Keratinocyte (primary cell): Measurements from ENCODE around the gene TYMS. TPM values are rescaled to one million over a fixed set of nuclear protein-coding genes. Genes with fewer than 3 reads are reported as not detected.

Experiments used
- DNase-seq: peaks from one replicate; pipeline ENCODE4 v3.0.0-alpha.2; 2011; ENCODE audit warnings: low read depth, missing footprints, low spot score
- FAIRE-seq: peaks from 2 replicates; lab custom pipeline; 2011; peaks lifted over from hg19 to GRCh38; lab: Jason Lieb, UNC
- H2AFZ ChIP-seq: 2 replicates; pipeline ENCODE4 v1.6.0; 2012; ENCODE audit warnings: low read length, control low read depth, inconsistent platforms; ENCODE audit not compliant: control insufficient read depth
- H3K27ac ChIP-seq: 2 replicates; pipeline ENCODE4 v1.5.1; 2011; ENCODE audit warnings: low read length; ENCODE audit not compliant: control insufficient read depth, insufficient read depth
- H3K27me3 ChIP-seq: 3 replicates; pipeline ENCODE4 v1.6.0; 2011; ENCODE audit warnings: low read length; ENCODE audit not compliant: control insufficient read depth, insufficient read depth; ENCODE audit errors: extremely low read depth
- H3K36me3 ChIP-seq, 2 experiments: 2 replicates in 1 of 2; 3 replicates in 1 of 2; pipeline ENCODE4 v1.5.1; 2011; ENCODE audit warnings: low read length in 2 of 2, mild to moderate bottlenecking in 1 of 2; ENCODE audit not compliant: control insufficient read depth in 2 of 2, insufficient read depth in 2 of 2; ENCODE audit errors: extremely low read depth in 1 of 2
- H3K4me1 ChIP-seq: 3 replicates; pipeline ENCODE4 v1.5.1; 2011; ENCODE audit warnings: low read length; ENCODE audit not compliant: control insufficient read depth, insufficient read depth; ENCODE audit errors: extremely low read depth
- H3K4me2 ChIP-seq: 3 replicates; pipeline ENCODE4 v1.6.0; 2011; ENCODE audit warnings: low read depth, low read length; ENCODE audit not compliant: control insufficient read depth, insufficient read depth; ENCODE audit errors: extremely low read depth
- H3K4me3 ChIP-seq, 3 experiments: fragments of 200-600 bp in 1 of 3; sonication (generic) in 1 of 3; 2 replicates in 2 of 3; 3 replicates in 1 of 3; pipeline ENCODE4 v1.5.1; 2011 to 2016; ENCODE audit warnings: low read length in 3 of 3, mild to moderate bottlenecking in 3 of 3, control low read depth in 2 of 3, inconsistent platforms in 1 of 3, low read depth in 1 of 3, mixed read lengths in 1 of 3, mixed run types in 1 of 3, moderate library complexity in 1 of 3; ENCODE audit not compliant: control insufficient read depth in 2 of 3, insufficient read depth in 2 of 3; ENCODE audit errors: extremely low read depth in 1 of 3
- H3K79me2 ChIP-seq: 2 replicates; pipeline ENCODE4 v1.6.0; 2012; ENCODE audit warnings: low read length; ENCODE audit not compliant: control insufficient read depth, insufficient read depth
- H3K9ac ChIP-seq: 3 replicates; pipeline ENCODE4 v1.6.0; 2011; ENCODE audit warnings: low read length; ENCODE audit not compliant: control insufficient read depth, insufficient read depth; ENCODE audit errors: extremely low read depth
- H3K9me1 ChIP-seq: 3 replicates; pipeline ENCODE4 v1.6.0; 2011; ENCODE audit warnings: low read length; ENCODE audit not compliant: control insufficient read depth, insufficient read depth; ENCODE audit errors: extremely low read depth
- H3K9me3 ChIP-seq: 2 replicates; pipeline ENCODE4 v1.5.1; 2012; ENCODE audit warnings: low read depth, low read length; ENCODE audit not compliant: control insufficient read depth
- H4K20me1 ChIP-seq: 3 replicates; pipeline ENCODE4 v1.6.0; 2011; ENCODE audit warnings: low read length; ENCODE audit not compliant: control insufficient read depth, insufficient read depth; ENCODE audit errors: extremely low read depth
- CTCF ChIP-seq, 3 experiments: IDR thresholded peaks in 1 of 3; conservative IDR thresholded peaks in 1 of 3; optimal IDR thresholded peaks in 1 of 3; 2 replicates in 2 of 3; 3 replicates in 1 of 3; pipeline versions ENCODE3 to v1.5.1; 2011; ENCODE audit warnings: low read length in 3 of 3, mild to moderate bottlenecking in 3 of 3, moderate library complexity in 2 of 3, control low read depth in 1 of 3, inconsistent platforms in 1 of 3; ENCODE audit not compliant: insufficient read depth in 2 of 3; ENCODE audit errors: extremely low read depth in 1 of 3
- EZH2 ChIP-seq: IDR thresholded peaks from one replicate; pipeline ENCODE4 v1.6.1; 2012; ENCODE audit warnings: inconsistent platforms, mild to moderate bottlenecking, low read length, moderate library complexity
- dilution Hi-C: fragments of 300-500 bp; cut with MboI; formaldehyde crosslinking; loops from one replicate; pipeline ENCODE4 v1.7.0; 2020; ENCODE audit warnings: low sequenced_read_pairs; ENCODE audit not compliant: extremely low pct_ligation_motif_present
- polyA plus RNA-seq, 5 experiments: library from polyadenylated mRNA; depleted of rRNA in 3 of 5; stranded (reverse) in 3 of 5; stranded (forward) in 1 of 5; unstranded in 1 of 5; fragments of >200 nt; gene quantifications; 1 replicate in 1 of 5; 2 replicates in 3 of 5; 3 replicates in 1 of 5; pipeline versions ENCODE4 v1.2.1 to v1.2.3, GENCODE V29; 2011 to 2012; ENCODE audit warnings: missing spikeins in 2 of 5, low read depth in 1 of 5, low replicate concordance in 1 of 5

The TYMS gene
- polyA plus RNA-seq, 1 donor (not counting 4 experiments of a cell fraction or from before 2014, with no cell fraction given): 39.9 TPM

DNA sequence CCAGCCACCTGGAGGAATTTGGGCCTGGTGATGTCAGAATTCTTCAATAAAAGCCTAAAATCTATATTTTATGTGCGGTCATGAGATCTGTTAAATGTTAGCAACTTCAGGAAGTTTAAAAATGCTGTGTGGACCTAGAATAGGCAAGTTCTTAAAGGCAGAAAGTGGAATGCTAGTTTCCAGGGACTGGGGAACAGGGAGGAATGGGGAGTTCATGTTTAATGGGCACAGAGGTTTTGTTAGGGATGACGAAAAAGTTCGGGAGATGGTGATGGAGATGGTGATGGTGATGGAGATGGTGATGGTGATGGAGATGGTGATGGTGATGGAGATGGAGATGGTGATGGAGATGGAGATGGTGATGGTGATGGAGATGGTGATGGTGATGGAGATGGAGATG lies 9.2 kb downstream of the TYMS start:
- Histone ChIP-seq H3K4me2 (no peak overlapping the region), H3K27me3 (no peaks in the 10 kb centered on the region), H3K79me2 (peaks cover 14% of the 10 kb centered on the region), H3K9me3 (no peaks in the 10 kb centered on the region), H4K20me1 (no peaks in the 10 kb centered on the region), H3K4me3 (no peak overlapping the region), H3K36me3 (peaks cover 5 to 18% of the 10 kb centered on the region in 2 experiments), H3K27ac (no peak overlapping the region), H3K9me1 (no peaks in the 10 kb centered on the region), H3K9ac (no peak overlapping the region), H3K4me1 (no peaks in the 10 kb centered on the region), H2AFZ (no peak overlapping the region)
- no peak for FAIRE-seq
- TF ChIP-seq CTCF (optimal IDR thresholded peaks at IDR 0.05 in 1 of 3, IDR thresholded peaks at IDR 0.05 in 1 of 3, conservative IDR thresholded peaks at IDR 0.05 in 1 of 3; ENCODE audit: extremely low read depth in 1 of 3, insufficient read depth in 2 of 3, low read length in 3 of 3) (no peak), EZH2 (no peak)
- no peak for DNase-seq
- dilution Hi-C loops: no loop called here

DNA sequence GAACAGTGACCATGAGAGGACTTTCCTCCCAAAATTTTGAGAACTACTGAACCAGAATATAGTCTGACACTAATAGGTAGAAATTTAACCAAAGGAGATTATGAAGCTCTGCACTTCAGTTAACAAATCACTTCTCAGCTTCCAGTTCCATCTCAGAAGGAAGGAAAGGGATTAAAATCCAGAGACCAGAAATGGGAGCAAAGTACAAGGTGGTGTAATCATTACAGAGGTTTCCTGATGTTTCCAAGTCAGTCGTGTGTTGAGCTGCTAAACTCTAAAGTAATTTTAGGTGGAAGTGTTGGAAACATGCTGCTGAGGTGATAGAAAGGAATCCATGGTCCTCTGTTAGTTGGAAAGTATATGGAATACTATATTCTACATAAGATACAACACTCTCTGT lies 10.8 kb downstream of the TYMS start:
- peaks cover 10 to 15% of the 10 kb centered on the region in 2 experiments for H3K36me3 ChIP-seq

More for the DNA sequence above, 10.8 kb downstream of the TYMS start:
- dilution Hi-C loops: no loop called here
- H3K4me2 ChIP-seq: no peak overlapping the region
- no peaks in the 10 kb centered on the region for H3K4me1 ChIP-seq
- no peaks in the 10 kb centered on the region for H3K27me3 ChIP-seq
- no peak overlapping the region for H3K4me3 ChIP-seq
- H3K9ac ChIP-seq: no peak overlapping the region
- TF ChIP-seq CTCF (optimal IDR thresholded peaks at IDR 0.05 in 1 of 3, IDR thresholded peaks at IDR 0.05 in 1 of 3, conservative IDR thresholded peaks at IDR 0.05 in 1 of 3; ENCODE audit: extremely low read depth in 1 of 3, insufficient read depth in 2 of 3, low read length in 3 of 3) (no peak), EZH2 (no peak)
- H2AFZ ChIP-seq: no peak overlapping the region
- FAIRE-seq (no peak), DNase-seq (no peak)
- H3K27ac ChIP-seq: no peak overlapping the region
- H4K20me1 ChIP-seq: no peaks in the 10 kb centered on the region
- peaks cover 8% of the 10 kb centered on the region for H3K79me2 ChIP-seq
- H3K9me3 ChIP-seq: no peaks in the 10 kb centered on the region
- H3K9me1 ChIP-seq: no peaks in the 10 kb centered on the region
